Naive thymus-derived CD4-positive, alpha-beta T cell (primary cell): ENCODE measurements around the gene SMIM41. TPM values are rescaled to one million over a fixed set of nuclear protein-coding genes. Genes with fewer than 3 reads are reported as not detected.
A peak's percentile ranks its signal among the peaks of the same experiment; 100 is the strongest.

Experiments
- ATAC-seq: fragments of 150-1000 bp; cut with Tn5 transposase; 2 replicates; pipeline ENCODE4 v1.10.0; 2021; ENCODE audit warnings: mild to moderate bottlenecking, moderate library complexity
- CTCF ChIA-PET: fragments of 350-600 bp; sonication (Branson Sonifier 250); formaldehyde crosslinking; loops from one replicate; lab custom pipeline; 2021; ENCODE audit warnings: antibody characterized with exemption; lab: Charles Lee
- POLR2A ChIA-PET: fragments of 350-600 bp; sonication (Branson Sonifier 250); formaldehyde crosslinking; loops from one replicate; lab custom pipeline; 2021; ENCODE audit warnings: antibody characterized with exemption, inconsistent platforms; lab: Charles Lee
- DNase-seq, 9 donors: peaks; one replicate each; pipeline versions ENCODE4 v3.0.0 to v3.0.0-alpha.2; 2020 to 2022; ENCODE audit warnings: mixed read lengths in 1 of 9
- H3K27ac ChIP-seq: one replicate; pipeline ENCODE4 v1.7.0; 2013; ENCODE audit warnings: mild to moderate bottlenecking, low read depth, low read length, moderate library complexity
- H3K27me3 ChIP-seq, 2 donors: one replicate each; pipeline ENCODE4 v1.7.0; 2013; ENCODE audit warnings: low read length in 2 of 2, mild to moderate bottlenecking in 2 of 2, moderate library complexity in 2 of 2; ENCODE audit not compliant: control insufficient read depth in 2 of 2, insufficient read depth in 2 of 2
- H3K36me3 ChIP-seq, 3 experiments: 1 replicate in 2 of 3; 2 replicates in 1 of 3; pipeline ENCODE4 v1.7.0; 2013; ENCODE audit warnings: low read length in 3 of 3, mild to moderate bottlenecking in 3 of 3, moderate library complexity in 1 of 3; ENCODE audit not compliant: insufficient read depth in 3 of 3, control insufficient read depth in 2 of 3
- H3K4me1 ChIP-seq, 2 donors: one replicate each; pipeline ENCODE4 v1.7.0; 2013; ENCODE audit warnings: low read length in 2 of 2, mild to moderate bottlenecking in 2 of 2, moderate library complexity in 1 of 2; ENCODE audit not compliant: control insufficient read depth in 2 of 2, insufficient read depth in 2 of 2
- H3K4me3 ChIP-seq: 2 replicates; pipeline ENCODE4 v1.7.0; 2013; ENCODE audit warnings: mild to moderate bottlenecking, low read length
- H3K9me3 ChIP-seq, 3 experiments: 1 replicate in 2 of 3; 2 replicates in 1 of 3; pipeline ENCODE4 v1.7.0; 2013; ENCODE audit warnings: low read length in 3 of 3; ENCODE audit not compliant: control insufficient read depth in 2 of 3
- H3K27ac Mint-ChIP-seq, 9 donors: one replicate each; pipeline ENCODE4 v1.8.0; 2020 to 2022; ENCODE audit warnings: mixed read lengths in 9 of 9, mild to moderate bottlenecking in 8 of 9, moderate library complexity in 5 of 9, inconsistent platforms in 2 of 9
- H3K27me3 Mint-ChIP-seq, 5 donors: one replicate each; pipeline ENCODE4 v1.8.0; 2021 to 2022; ENCODE audit warnings: mixed read lengths in 5 of 5, mild to moderate bottlenecking in 1 of 5
- H3K36me3 Mint-ChIP-seq, 5 donors: one replicate each; pipeline ENCODE4 v1.8.0; 2020 to 2022; ENCODE audit warnings: mixed read lengths in 5 of 5, mild to moderate bottlenecking in 3 of 5, inconsistent platforms in 1 of 5
- H3K4me1 Mint-ChIP-seq, 7 donors: one replicate each; pipeline ENCODE4 v1.8.0; 2020 to 2022; ENCODE audit warnings: mixed read lengths in 7 of 7, mild to moderate bottlenecking in 3 of 7, inconsistent platforms in 1 of 7
- H3K4me3 Mint-ChIP-seq, 10 donors: one replicate each; pipeline ENCODE4 v1.8.0; 2020 to 2022; ENCODE audit warnings: mild to moderate bottlenecking in 10 of 10, mixed read lengths in 10 of 10, moderate library complexity in 6 of 10, inconsistent platforms in 2 of 10
- H3K9me3 Mint-ChIP-seq, 11 donors: one replicate each; pipeline ENCODE4 v1.8.0; 2020 to 2022; ENCODE audit warnings: mixed read lengths in 11 of 11, mild to moderate bottlenecking in 4 of 11, inconsistent platforms in 1 of 11, moderate library complexity in 1 of 11
- intact Hi-C, 2 donors: fragments of 100-400 bp; cut with micrococcal nuclease; formaldehyde crosslinking; loops; one replicate each; pipeline ENCODE4 v1.15.1; 2023
- polyA plus RNA-seq, 2 donors: library from polyadenylated mRNA; unstranded; fragments of 300-500 nt; fragmentation: Illumina TruSeq; gene quantifications; one replicate each; pipeline ENCODE4 v1.2.3, GENCODE V29; 2021
- total RNA-seq, 6 experiments: library from RNA in 5 of 6; stranded (reverse) in 5 of 6; gene quantifications; 1 replicate in 5 of 6; 2 replicates in 1 of 6; pipeline ENCODE4 v1.2.3 and lab custom pipeline; 2021 to 2026

Gene SMIM41
- total and polyA plus RNA-seq, 7 experiments from 2014 or later, result 0.24 to 0.27 TPM; not detected in 5

DNA sequence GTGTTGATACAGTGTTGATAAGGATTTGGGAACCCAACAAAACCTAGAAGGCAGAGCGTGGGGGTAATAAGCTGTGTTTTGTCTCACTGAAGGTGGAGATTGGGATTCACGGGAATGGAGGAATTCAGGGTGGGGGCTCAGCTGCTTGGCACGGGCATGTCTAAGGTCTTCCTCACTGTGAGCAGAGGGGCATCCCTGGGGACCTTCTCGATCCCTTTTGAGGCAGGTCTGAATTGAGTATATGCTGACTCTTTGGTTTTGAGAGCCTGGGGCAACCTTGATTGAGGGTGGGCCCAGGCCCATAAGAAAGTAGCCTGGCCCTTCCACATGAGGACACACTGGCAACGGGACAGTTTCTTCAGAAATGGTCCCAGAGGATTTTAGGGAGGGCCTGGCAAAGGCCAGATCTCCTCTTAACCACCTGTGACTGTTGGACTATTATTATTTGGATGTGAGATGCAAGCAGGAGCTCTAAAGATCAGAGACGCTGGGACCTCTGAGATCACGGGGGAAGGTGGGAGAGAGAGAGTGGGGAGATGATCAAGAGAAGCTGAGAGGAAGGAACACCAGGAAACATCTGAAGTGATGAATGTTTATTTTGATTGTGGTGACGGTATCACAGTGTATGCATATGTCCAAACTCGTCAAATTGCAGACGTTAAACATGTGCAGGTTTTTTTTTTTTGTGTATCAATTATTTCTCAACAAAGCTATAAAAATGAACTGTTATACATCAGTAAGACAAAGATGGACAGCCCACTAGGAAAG lies 48.4 kb downstream of the SMIM41 start:
- intact Hi-C loops, result no loop called here
- CTCF ChIA-PET, result interaction anchor here (1.1 to 1.8 kb wide), 3 partner anchors 8 to 103 kb away, joined by 3 to 7 read pairs (median 3); no protein-coding TSS in a partner anchor
- Histone ChIP-seq H3K4me1 (no peaks in the 10 kb centered on the region), H3K4me3 (no peak overlapping the region), H3K9me3 (no peaks in the 10 kb centered on the region), H3K27me3 (no peaks in the 10 kb centered on the region), H3K36me3 (no peaks in the 10 kb centered on the region), H3K27ac (no peak overlapping the region)
- no peak overlapping the region for H3K4me3 Mint-ChIP-seq
- peaks cover 6 to 32% (median 14%) of the 10 kb centered on the region in 5 donors for H3K27me3 Mint-ChIP-seq
- no peaks in the 10 kb centered on the region for H3K4me1 Mint-ChIP-seq
- no peak overlapping the region for H3K27ac Mint-ChIP-seq
- no peaks in the 10 kb centered on the region for H3K9me3 Mint-ChIP-seq
- peaks cover 0 to 4% (median 0%) of the 10 kb centered on the region in 5 donors for H3K36me3 Mint-ChIP-seq
- DNase-seq (no peak), ATAC-seq (no peak)
- POLR2A ChIA-PET, result no interaction called here

- H3K4me3 ChIP-seq, result no peak overlapping the region
- no peak overlapping the region for H3K4me3 Mint-ChIP-seq
- DNase-seq, result peak in 1 of 9 donors; percentile 3
- H3K9me3 Mint-ChIP-seq, result no peaks in the 10 kb centered on the region
- H3K4me1 Mint-ChIP-seq, result no peaks in the 10 kb centered on the region
- no peak for ATAC-seq
- H3K27me3 ChIP-seq, result no peaks in the 10 kb centered on the region
- peaks cover 0 to 4% (median 0%) of the 10 kb centered on the region in 5 donors for H3K36me3 Mint-ChIP-seq
- no peaks in the 10 kb centered on the region for H3K36me3 ChIP-seq
- H3K27ac Mint-ChIP-seq, result no peak overlapping the region
- no peaks in the 10 kb centered on the region for H3K4me1 ChIP-seq
- H3K9me3 ChIP-seq, result no peaks in the 10 kb centered on the region
- POLR2A ChIA-PET, result no interaction called here
- peaks cover 5 to 25% (median 9%) of the 10 kb centered on the region in 5 donors for H3K27me3 Mint-ChIP-seq
- H3K27ac ChIP-seq, result no peak overlapping the region
- intact Hi-C loops, result no loop called here
- CTCF ChIA-PET, result interaction anchor here (1.0 kb wide), 1 partner anchor 105 kb away, joined by 3 read pairs; no protein-coding TSS in a partner anchor
Measured at GRCh38 chr12:52130711-52131110, 51.2 kb downstream of the SMIM41 start.

- Histone ChIP-seq H3K4me1 (no peaks in the 10 kb centered on the region), H3K27me3 (no peaks in the 10 kb centered on the region), H3K4me3 (no peak overlapping the region), H3K9me3 (no peaks in the 10 kb centered on the region), H3K36me3 (no peaks in the 10 kb centered on the region), H3K27ac (no peak overlapping the region)
- peaks cover 0 to 21% (median 8%) of the 10 kb centered on the region in 5 donors for H3K27me3 Mint-ChIP-seq
- no peaks in the 10 kb centered on the region for H3K9me3 Mint-ChIP-seq
- intact Hi-C loops, result no loop called here
- ATAC-seq (peak; percentile 41), DNase-seq (peak in 1 of 9 donors; percentile 2)
- H3K4me3 Mint-ChIP-seq, result no peak overlapping the region
- CTCF ChIA-PET, result interaction anchor here (0.5 to 1.6 kb wide), 2 partner anchors 107 to 151 kb away, joined by 3 to 6 read pairs; no protein-coding TSS in a partner anchor
- H3K27ac Mint-ChIP-seq, result no peak overlapping the region
- POLR2A ChIA-PET, result no interaction called here
- no peaks in the 10 kb centered on the region for H3K4me1 Mint-ChIP-seq
- H3K36me3 Mint-ChIP-seq, result no peaks in the 10 kb centered on the region
Measured at GRCh38 chr12:52132754-52133161, 53.3 kb downstream of the SMIM41 start.

- no peak overlapping the region for H3K4me3 ChIP-seq
- ATAC-seq (no peak), DNase-seq (no peak)
- H3K4me1 ChIP-seq, result no peaks in the 10 kb centered on the region
- H3K4me3 Mint-ChIP-seq, result no peak overlapping the region
- CTCF ChIA-PET, result no interaction called here
- no peaks in the 10 kb centered on the region for H3K27me3 ChIP-seq
- no peak overlapping the region for H3K27ac Mint-ChIP-seq
- no peaks in the 10 kb centered on the region for H3K9me3 Mint-ChIP-seq
- intact Hi-C loops, result no loop called here
- POLR2A ChIA-PET, result no interaction called here
- no peaks in the 10 kb centered on the region for H3K36me3 ChIP-seq
- no peaks in the 10 kb centered on the region for H3K36me3 Mint-ChIP-seq
- H3K9me3 ChIP-seq, result no peaks in the 10 kb centered on the region
- peaks cover 0 to 16% (median 10%) of the 10 kb centered on the region in 5 donors for H3K27me3 Mint-ChIP-seq
- no peak overlapping the region for H3K27ac ChIP-seq
- peaks cover 0 to 2% (median 0%) of the 10 kb centered on the region in 7 donors for H3K4me1 Mint-ChIP-seq
Measured at GRCh38 chr12:52137746-52138145, 58.2 kb downstream of the SMIM41 start.

GRCh38 chr12:52139147-52139546 lies 59.6 kb downstream of the SMIM41 start:
- Mint-ChIP-seq H3K27ac (no peak overlapping the region), H3K4me1 (peaks cover 0 to 3% (median 0%) of the 10 kb centered on the region in 7 donors), H3K4me3 (no peak overlapping the region), H3K27me3 (peaks cover 0 to 16% (median 10%) of the 10 kb centered on the region in 5 donors), H3K36me3 (no peaks in the 10 kb centered on the region), H3K9me3 (no peaks in the 10 kb centered on the region)
- Histone ChIP-seq H3K36me3 (no peaks in the 10 kb centered on the region), H3K9me3 (no peaks in the 10 kb centered on the region), H3K4me1 (no peaks in the 10 kb centered on the region), H3K27me3 (no peaks in the 10 kb centered on the region), H3K4me3 (no peak overlapping the region), H3K27ac (no peak overlapping the region)
- POLR2A ChIA-PET, result no interaction called here
- DNase-seq (no peak), ATAC-seq (no peak)
- CTCF ChIA-PET, result interaction anchor here (1.0 to 2.3 kb wide), 5 partner anchors 17 to 189 kb away, joined by 3 to 15 read pairs (median 3); no protein-coding TSS in a partner anchor
- intact Hi-C loops, result loop anchor here in 1 of 2 donors (1.0 kb wide), 1 partner anchor 188 kb away; no protein-coding TSS in a partner anchor

DNA sequence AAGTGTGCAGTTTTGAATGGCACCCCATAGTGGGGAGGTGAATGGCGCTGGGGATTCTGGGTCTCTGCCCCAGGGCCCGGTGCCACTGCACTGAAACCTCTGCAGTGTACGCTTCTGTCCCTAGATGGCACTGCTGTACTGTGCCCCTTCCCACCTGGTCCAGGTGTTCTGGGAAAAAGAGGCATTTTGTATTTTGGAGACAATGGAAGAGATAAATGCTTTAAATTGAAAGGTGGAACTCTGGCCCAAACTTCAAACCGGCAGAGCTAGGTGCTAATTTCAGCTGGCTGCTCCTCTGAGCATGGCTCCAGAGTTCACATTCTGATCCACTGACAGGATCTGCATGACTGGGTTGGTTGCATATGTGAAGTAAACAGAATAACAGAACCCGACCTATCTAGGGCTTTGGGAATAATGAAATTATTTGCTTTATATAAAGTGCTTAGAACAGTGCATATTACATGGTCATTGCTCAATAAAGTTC lies 60.1 kb downstream of the SMIM41 start:
- Mint-ChIP-seq H3K4me3 (no peak overlapping the region), H3K27ac (no peak overlapping the region), H3K36me3 (no peaks in the 10 kb centered on the region), H3K27me3 (peaks cover 0 to 16% (median 10%) of the 10 kb centered on the region in 5 donors), H3K9me3 (no peaks in the 10 kb centered on the region), H3K4me1 (peaks cover 0 to 3% (median 0%) of the 10 kb centered on the region in 7 donors)
- Histone ChIP-seq H3K4me1 (no peaks in the 10 kb centered on the region), H3K27ac (no peak overlapping the region), H3K27me3 (no peaks in the 10 kb centered on the region), H3K36me3 (no peaks in the 10 kb centered on the region), H3K9me3 (no peaks in the 10 kb centered on the region), H3K4me3 (no peak overlapping the region)
- DNase-seq (peak in 4 of 9 donors; percentile 25 to 39 (median 34)), ATAC-seq (peak; percentile 89)
- intact Hi-C loops, result loop anchor here in 1 of 2 donors (1.0 kb wide), 1 partner anchor 188 kb away; no protein-coding TSS in a partner anchor
- POLR2A ChIA-PET, result no interaction called here
- CTCF ChIA-PET, result interaction anchor here (0.9 to 2.3 kb wide), 5 partner anchors 19 to 188 kb away, joined by 3 to 15 read pairs (median 3); no protein-coding TSS in a partner anchor
